Muscle of back (tissue), 11 donors: ENCODE results near the gene RRP36. TPM values are rescaled to one million over a fixed set of nuclear protein-coding genes. Genes with fewer than 3 reads are reported as not detected.

Source experiments
- DNase-seq, 3 donors: peaks; one replicate each; pipeline versions ENCODE4 v3.0.0 to v3.0.0-alpha.2; 2013
- polyA plus RNA-seq, 10 donors: library from polyadenylated mRNA; unstranded; fragments of 120-200 nt; gene quantifications; one replicate each; pipeline ENCODE4 v1.2.1, GENCODE V29; 2013; ENCODE audit not compliant: insufficient read length in 10 of 10

Gene RRP36
- polyA plus RNA-seq, 10 donors: 40.7 to 51.6 (median 47.2) TPM

DNA sequence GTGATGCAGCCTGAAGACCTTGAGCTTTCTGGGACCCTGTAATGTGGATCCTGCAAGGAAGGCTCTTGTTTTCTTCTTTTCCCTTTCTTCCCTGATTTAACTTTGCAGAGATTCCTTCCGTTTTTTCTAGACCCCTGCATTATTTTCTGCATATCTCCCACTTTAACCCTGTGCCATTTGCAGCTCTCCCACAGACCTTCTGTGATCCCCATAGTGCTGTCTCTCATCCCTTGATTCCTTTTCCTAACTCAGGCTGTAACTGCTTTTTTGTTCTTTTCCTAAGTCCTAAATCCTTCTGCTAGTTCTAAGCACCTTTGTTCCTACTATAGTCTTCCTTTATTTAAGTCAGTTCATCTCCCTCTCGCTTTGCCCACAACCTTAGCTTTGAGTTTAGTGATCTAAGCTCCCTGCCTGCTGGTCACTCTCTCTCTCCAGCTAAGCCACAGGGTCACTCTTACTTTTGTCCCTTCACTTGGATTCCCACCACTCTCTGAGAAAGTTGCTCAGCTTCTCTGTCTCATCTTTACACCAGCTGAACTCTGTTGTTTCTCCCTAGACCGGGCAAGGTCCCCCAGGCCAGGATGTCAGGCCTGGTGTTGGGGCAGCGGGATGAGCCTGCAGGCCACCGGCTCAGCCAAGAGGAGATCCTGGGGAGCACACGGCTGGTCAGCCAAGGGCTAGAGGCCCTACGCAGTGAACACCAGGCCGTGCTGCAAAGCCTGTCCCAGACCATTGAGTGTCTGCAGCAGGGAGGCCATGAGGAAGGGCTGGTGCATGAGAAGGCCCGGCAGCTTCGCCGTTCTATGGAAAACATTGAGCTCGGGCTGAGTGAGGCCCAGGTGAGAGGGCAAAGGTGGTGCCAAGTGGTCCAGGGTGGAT is 39.6 kb downstream of the RRP36 start:
- no peak for DNase-seq

DNA sequence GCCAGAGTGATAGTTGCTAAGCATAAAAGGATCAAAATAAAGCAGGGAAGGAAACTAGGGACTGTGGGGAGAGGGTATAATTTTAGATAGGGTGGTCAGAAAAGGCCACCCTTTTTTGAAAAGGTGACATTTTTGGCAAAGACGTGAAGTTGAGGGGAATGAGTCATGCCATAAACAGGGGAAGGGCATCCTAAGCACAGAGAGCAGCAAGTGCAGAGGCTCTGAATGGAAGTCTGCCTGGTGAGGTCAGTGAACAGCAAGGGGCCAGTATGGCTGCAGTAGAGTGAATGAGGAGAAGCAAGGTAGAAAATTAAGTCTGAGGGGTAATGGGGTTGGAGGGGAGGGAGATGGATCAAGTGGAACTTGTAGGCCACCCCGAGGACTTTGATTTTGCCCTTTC is 40.4 kb downstream of the RRP36 start:
- no peak for DNase-seq

DNA sequence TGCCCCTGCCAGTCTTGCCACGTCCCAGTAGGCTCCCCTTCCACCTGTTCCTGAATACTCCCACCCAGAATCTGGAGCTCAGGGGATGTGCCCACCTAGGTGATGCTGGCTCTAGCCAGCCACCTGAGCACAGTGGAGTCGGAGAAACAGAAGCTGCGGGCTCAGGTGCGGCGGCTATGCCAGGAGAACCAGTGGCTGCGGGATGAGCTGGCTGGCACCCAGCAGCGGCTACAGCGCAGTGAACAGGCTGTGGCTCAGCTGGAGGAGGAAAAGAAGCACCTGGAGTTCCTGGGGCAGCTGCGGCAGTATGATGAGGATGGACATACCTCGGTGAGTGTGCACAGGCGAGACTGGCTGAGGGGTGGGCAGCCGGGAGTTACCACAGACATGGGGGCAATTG is 41.4 kb downstream of the RRP36 start:
- no peak for DNase-seq

DNA sequence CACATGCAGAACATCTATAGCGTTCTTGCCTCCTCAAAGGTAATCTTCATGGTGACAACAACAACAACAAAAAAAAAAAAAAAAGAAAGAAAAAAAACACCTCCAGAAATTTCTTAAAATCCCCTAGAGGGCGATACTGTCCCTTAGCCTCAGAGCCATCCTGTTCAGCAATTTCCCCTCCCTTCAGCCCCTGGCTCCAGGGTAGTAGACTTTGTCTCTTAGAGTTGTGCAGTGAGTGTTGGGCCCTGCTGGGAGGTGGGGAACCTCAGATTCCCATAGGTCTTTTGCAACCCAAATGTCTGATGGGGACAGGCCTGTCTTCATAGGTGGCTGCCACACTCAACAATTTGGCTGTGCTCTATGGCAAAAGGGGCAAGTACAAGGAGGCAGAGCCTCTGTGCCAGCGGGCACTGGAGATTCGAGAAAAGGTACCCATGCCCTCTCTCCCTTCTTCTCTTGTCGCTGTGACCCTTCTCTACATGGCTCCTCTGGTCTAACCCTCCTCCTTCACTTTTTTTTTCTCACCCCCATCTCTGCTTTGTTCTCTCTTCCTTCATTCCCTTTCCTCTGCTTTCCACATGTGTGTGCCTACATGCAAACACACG is 48.7 kb downstream of the RRP36 start:
- DNase-seq: peak in 1 of 3 donors; percentile 55

DNA sequence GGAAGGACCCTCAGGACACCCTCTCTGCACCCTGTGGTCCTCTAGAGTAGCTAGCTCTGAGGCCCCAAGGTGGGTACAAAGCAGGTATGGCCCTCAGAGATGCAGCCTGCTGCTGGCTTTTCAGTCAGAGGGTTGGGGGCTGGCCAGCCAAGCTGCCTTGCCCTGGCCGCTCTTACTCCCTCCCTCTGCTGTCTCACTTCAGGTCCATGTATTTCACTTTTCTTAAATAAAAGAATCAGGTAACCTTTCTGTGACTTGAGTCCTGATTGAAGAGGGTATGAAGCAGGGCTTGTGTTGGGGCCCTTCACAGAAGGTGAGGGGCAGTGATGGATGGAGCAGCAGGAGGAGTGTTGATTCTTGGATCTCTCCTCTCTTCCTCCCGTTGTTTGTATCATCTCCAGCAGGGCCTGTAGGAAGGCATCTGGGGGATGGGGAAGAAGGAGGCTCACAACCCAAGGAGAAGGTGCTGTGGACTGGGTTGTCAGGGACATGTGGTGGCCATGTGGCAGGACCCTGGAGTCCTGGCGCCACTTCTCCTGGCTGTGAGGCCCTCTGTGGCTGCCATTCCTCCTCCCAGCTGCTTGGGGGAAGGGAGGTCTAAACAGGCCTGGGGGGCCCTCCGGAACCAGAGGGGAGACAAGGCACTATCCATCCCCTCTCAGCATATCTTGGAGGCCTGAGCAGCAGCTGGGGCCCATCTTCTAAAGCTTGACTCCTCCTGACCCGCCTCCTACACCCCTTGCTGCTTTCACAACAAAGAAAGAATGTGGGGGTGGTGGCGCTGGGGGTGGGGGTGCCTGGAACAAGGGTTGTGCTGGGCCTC is 53.6 kb downstream of the RRP36 start:
- DNase-seq: peak in 1 of 3 donors; percentile 56

DNA sequence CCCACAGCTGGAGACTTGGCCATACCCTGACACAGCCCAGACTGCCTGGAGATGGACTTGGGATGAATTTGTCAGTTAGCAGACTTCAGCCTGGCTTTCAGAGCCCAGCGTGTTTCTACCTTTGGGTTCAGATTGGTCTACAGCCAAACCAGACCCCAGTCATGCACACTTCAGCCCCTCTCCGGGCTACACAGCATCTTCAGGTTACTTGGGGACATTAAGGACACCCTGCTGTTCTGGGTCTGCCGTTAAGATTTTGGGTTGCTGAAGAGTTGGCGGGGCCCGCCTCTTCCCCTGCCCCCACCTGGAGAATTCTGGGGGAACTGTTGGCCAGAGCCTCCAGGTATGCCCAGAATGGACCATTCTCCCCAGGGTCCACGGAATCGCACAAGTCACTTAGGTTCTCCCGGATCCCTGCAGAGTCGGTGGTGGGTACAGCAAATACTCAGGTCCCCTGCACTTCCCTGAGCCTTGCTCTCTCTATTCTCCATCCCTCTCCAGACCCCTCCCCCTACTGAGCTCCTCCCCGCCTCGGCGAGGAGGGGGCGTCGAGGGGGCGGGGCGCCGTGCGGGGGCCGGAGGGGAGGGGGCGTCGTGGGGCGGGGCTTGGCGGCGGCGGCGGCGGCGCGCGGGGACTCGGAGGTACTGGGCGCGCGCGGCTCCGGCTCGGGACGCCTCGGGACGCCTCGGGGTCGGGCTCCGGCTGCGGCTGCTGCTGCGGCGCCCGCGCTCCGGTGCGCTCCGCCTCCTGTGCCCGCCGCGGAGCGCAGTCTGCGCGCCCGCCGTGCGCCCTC is 54.4 kb downstream of the RRP36 start, which contains the start of gene PTK7:
PTK7 (plus strand) TSS at position 645 of the 794 bp plus-strand sequence. CDS start 175 bp downstream, outside the sequence.
- DNase-seq: peak; percentile 82 to 90 (median 82)

DNA sequence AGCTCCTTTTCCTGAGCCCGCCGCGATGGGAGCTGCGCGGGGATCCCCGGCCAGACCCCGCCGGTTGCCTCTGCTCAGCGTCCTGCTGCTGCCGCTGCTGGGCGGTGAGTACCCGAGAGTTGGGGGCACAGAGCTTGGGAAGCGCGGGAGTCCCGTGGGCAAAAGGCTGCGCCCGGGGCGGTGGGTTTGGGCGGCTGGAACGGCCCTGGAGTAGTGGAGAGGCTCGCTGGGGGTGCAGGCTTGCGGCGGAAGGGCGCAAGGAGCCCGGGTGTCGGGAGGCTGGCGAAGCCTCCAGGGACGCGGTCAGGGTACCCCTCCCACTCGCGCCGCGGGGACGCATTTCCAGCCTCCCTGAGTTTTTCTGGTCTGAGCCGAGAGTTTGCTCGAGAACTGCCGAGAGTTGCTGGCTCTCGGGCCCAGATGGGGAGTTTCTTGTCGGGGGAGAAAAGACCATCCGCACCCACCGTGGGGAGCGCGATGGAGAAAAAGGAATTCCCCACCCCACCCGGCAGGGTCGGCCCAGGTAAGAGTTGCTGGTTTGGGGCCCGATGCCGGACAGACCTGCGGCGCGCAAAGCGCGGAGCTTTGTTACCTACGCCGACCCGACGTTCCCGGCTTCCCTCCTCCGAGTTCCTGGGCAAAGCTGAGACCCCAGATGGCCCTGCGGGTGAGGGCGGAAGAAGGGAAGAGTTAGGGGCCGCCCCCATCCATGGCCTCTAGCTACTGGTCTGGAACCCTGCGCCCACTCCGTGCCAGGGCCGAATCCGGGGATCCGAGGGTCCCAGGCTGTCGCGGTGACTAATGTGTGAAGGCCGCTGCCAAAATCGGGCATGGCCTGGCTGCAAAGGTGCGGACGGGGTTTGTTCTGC is 55.3 kb downstream of the RRP36 start:
- peak in 1 of 3 donors; percentile 80 for DNase-seq

DNA sequence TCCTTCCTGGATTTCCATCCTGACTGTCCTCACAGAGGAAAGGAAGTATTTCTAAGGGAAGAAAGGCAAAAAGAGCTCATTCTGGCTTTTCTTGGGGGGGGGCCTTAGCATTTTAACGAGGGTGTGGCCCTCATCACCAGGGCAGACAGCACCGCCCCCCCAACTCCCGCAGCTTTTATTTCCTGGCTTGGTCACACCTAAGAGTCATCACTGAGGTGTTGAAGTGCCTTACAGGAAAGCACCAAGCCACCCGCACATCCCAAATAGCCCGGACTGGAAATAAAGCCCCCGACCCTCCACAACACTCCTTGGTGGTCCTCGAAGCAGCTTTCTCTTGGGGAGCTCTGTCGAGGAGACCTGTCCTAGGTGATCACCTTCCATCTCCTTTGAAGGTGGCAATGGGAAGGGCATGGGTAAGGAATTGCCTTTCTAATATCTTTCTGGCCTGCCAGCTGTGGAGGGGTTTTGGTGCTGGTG is 55.9 kb downstream of the RRP36 start:
- DNase-seq: no peak

DNA sequence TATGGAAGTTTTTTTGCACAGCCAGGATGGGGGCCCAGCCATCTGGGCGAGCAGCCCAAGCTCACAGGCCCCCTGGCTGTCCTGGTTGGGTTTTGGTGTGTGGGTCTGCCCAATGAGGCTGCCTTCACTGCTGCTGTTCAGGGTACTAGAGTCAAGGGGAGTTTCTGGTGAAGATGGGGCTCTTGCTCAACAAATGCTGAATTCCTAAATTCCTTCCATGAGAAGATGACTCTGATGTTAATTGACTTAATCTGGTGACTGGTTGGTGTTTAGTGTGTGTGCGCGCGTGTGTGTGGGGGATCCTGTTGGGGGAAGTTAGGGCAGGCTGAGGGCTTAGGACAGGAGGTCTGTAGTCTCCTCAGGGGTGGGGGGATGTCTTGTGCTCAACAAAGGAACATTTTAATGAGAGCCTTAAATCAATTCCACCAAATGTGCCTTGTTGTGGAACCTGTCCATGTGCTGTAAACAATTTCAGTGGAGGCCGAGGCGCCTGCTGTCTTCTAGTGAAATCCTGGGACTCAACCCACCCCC is 56.6 kb downstream of the RRP36 start:
- DNase-seq: peak in 1 of 3 donors; percentile 54

DNA sequence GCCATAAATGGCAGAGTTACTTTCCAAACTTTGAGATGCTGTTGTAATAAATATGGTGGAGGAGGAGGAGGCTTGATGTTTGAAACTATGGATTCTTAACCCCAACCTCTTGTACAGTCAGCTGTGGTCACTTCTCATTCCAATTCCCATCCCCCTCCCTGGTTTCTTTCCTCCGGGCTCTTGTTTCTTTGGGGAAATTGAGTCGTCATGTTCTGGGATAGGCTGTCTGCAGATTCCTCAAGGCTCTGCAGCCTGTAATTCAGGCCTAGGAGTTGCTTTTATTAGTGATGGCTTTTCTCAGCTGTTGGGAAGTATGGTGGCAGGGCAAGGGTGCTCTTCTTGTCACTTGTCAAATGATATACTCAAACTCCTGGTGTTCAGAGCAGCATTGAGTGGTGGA is 57.3 kb downstream of the RRP36 start:
- peak in 1 of 3 donors; percentile 83 for DNase-seq

Other genes starting within 250 kb of the RRP36 start
- gene BICRAL, start 239.6 kb upstream of the RRP36 start, polyA plus RNA-seq: 10 to 100 TPM in 8 of 10 donors, 1 to 10 TPM in 2; 9.0 to 14.8 (median 11.6) TPM
- gene RPL7L1, start 142.0 kb upstream of the RRP36 start, polyA plus RNA-seq: 10 to 100 TPM; 60.0 to 94.2 (median 75.2) TPM
- gene PTCRA, start 105.6 kb upstream of the RRP36 start, polyA plus RNA-seq: not detected
- gene CNPY3, start 92.1 kb upstream of the RRP36 start, polyA plus RNA-seq: 10 to 100 TPM; 21.2 to 43.0 (median 28.6) TPM
- gene GNMT, start 60.9 kb upstream of the RRP36 start, polyA plus RNA-seq: under 1 TPM; 0.16 to 0.92 (median 0.44) TPM
- 10 to 100 TPM in 9 of 10 donors, 1 to 10 TPM in 1; 8.4 to 27.6 (median 16.2) TPM for gene PEX6, start 42.4 kb upstream of the RRP36 start, polyA plus RNA-seq
- gene PPP2R5D, start 37.1 kb upstream of the RRP36 start, polyA plus RNA-seq: 10 to 100 TPM; 39.5 to 50.4 (median 44.8) TPM
- gene MEA1, start 7.7 kb upstream of the RRP36 start, polyA plus RNA-seq: 10 to 100 TPM; 38.5 to 63.2 (median 46.0) TPM
- gene KLHDC3, start 7.4 kb upstream of the RRP36 start, polyA plus RNA-seq: 100 to 1,000 TPM; 157 to 208 (median 190) TPM
- gene CUL7, start 32.2 kb downstream of the RRP36 start, polyA plus RNA-seq: 10 to 100 TPM; 33.5 to 43.4 (median 37.8) TPM
- 10 to 100 TPM; 40.0 to 50.0 (median 41.9) TPM for gene MRPL2, start 37.8 kb downstream of the RRP36 start, polyA plus RNA-seq
- gene KLC4, start 38.0 kb downstream of the RRP36 start, polyA plus RNA-seq: 10 to 100 TPM; 18.5 to 34.2 (median 21.2) TPM
- gene PTK7, start 54.7 kb downstream of the RRP36 start, polyA plus RNA-seq: 100 to 1,000 TPM in 1 of 10 donors, 10 to 100 TPM in 9; 33.3 to 176 (median 57.0) TPM
- gene SRF, start 149.6 kb downstream of the RRP36 start, polyA plus RNA-seq: 10 to 100 TPM; 33.9 to 64.4 (median 46.8) TPM
- gene CUL9, start 160.6 kb downstream of the RRP36 start, polyA plus RNA-seq: 10 to 100 TPM; 10.3 to 26.8 (median 17.4) TPM
- gene DNPH1, start 207.9 kb downstream of the RRP36 start, polyA plus RNA-seq: 10 to 100 TPM; 12.5 to 36.1 (median 17.7) TPM
- gene TTBK1, start 221.9 kb downstream of the RRP36 start, polyA plus RNA-seq: under 1 TPM in 9 of 10 donors, not detected in 1; 0.03 to 0.07 (median 0.05) TPM